CD4-positive, CD25-positive, alpha-beta regulatory T cell (primary cell): Measurements from ENCODE around the gene MLPH. TPM values are rescaled to one million over a fixed set of nuclear protein-coding genes. Genes with fewer than 3 reads are reported as not detected.
A peak's percentile ranks its signal among the peaks of the same experiment; 100 is the strongest.

Experiments
- ATAC-seq, 2 donors: fragments of 150-1000 bp; cut with Tn5 transposase; one replicate each; pipeline ENCODE4 v1.10.0; 2021; ENCODE audit warnings: low read depth in 2 of 2, moderate number of reproducible peaks in 2 of 2, moderate library complexity in 1 of 2
- DNase-seq, 3 donors: peaks; one replicate each; pipeline versions ENCODE4 v3.0.0 to v3.0.0-alpha.2; 2012 to 2022; ENCODE audit warnings: mixed read lengths in 1 of 3
- H3K27ac ChIP-seq: one replicate; pipeline ENCODE4 v1.7.0; 2013; ENCODE audit warnings: mild to moderate bottlenecking, low read length; ENCODE audit not compliant: insufficient read depth, poor library complexity, severe bottlenecking
- H3K27me3 ChIP-seq: one replicate; pipeline ENCODE4 v1.7.0; 2013; ENCODE audit warnings: low read length; ENCODE audit not compliant: control insufficient read depth, insufficient read depth
- H3K36me3 ChIP-seq: one replicate; pipeline ENCODE4 v1.7.0; 2013; ENCODE audit warnings: mild to moderate bottlenecking, low read length, moderate library complexity; ENCODE audit not compliant: control insufficient read depth, insufficient read depth
- H3K4me1 ChIP-seq: 2 replicates; pipeline ENCODE4 v1.7.0; 2013; ENCODE audit warnings: mild to moderate bottlenecking, low read length; ENCODE audit not compliant: insufficient read depth, control insufficient read depth, poor library complexity, severe bottlenecking
- H3K4me3 ChIP-seq: one replicate; pipeline ENCODE4 v1.7.0; 2013; ENCODE audit warnings: low read depth, mild to moderate bottlenecking, low read length, moderate library complexity
- H3K9me3 ChIP-seq, 2 experiments: 1 replicate in 1 of 2; 2 replicates in 1 of 2; pipeline ENCODE4 v1.7.0; 2013; ENCODE audit warnings: low read length in 2 of 2, mild to moderate bottlenecking in 1 of 2, moderate library complexity in 1 of 2; ENCODE audit not compliant: control insufficient read depth in 2 of 2
- H3K27ac Mint-ChIP-seq, 3 donors: one replicate each; pipeline ENCODE4 v1.8.0; 2020 to 2022; ENCODE audit warnings: mild to moderate bottlenecking in 3 of 3, mixed read lengths in 3 of 3, moderate library complexity in 2 of 3
- H3K27me3 Mint-ChIP-seq: one replicate; pipeline ENCODE4 v1.8.0; 2022; ENCODE audit warnings: mild to moderate bottlenecking, mixed read lengths
- H3K36me3 Mint-ChIP-seq: one replicate; pipeline ENCODE4 v1.8.0; 2020; ENCODE audit warnings: mixed read lengths
- H3K4me1 Mint-ChIP-seq, 4 donors: one replicate each; pipeline ENCODE4 v1.8.0; 2020 to 2022; ENCODE audit warnings: mixed read lengths in 4 of 4, mild to moderate bottlenecking in 1 of 4
- H3K4me3 Mint-ChIP-seq, 4 donors: one replicate each; pipeline ENCODE4 v1.8.0; 2020 to 2022; ENCODE audit warnings: mild to moderate bottlenecking in 4 of 4, mixed read lengths in 4 of 4, moderate library complexity in 3 of 4
- H3K9me3 Mint-ChIP-seq, 7 donors: one replicate each; pipeline ENCODE4 v1.8.0; 2020 to 2022; ENCODE audit warnings: mixed read lengths in 7 of 7, mild to moderate bottlenecking in 3 of 7, moderate library complexity in 2 of 7
- polyA plus RNA-seq, 4 donors: library from polyadenylated mRNA; unstranded; fragments of 300-500 nt; fragmentation: Illumina TruSeq; gene quantifications; one replicate each; pipeline ENCODE4 v1.2.3, GENCODE V29; 2021
- total RNA-seq: library from RNA; stranded (reverse); gene quantifications from one replicate; pipeline ENCODE4 v1.2.3, GENCODE V29; 2022

The MLPH gene
- total and polyA plus RNA-seq, 5 donors from 2014 or later = 0.47 TPM; not detected in 4

GRCh38 chr2:237529452-237530402 is 42.7 kb downstream of the MLPH start:
- Histone ChIP-seq H3K4me1 (no peaks in the 10 kb centered on the region), H3K27me3 (no peaks in the 10 kb centered on the region), H3K9me3 (no peaks in the 10 kb centered on the region), H3K4me3 (no peak overlapping the region), H3K27ac (no peak overlapping the region), H3K36me3 (no peaks in the 10 kb centered on the region)
- H3K9me3 Mint-ChIP-seq = no peaks in the 10 kb centered on the region
- no peaks in the 10 kb centered on the region for H3K27me3 Mint-ChIP-seq
- no peaks in the 10 kb centered on the region for H3K36me3 Mint-ChIP-seq
- no peak overlapping the region for H3K4me3 Mint-ChIP-seq
- ATAC-seq = no peak
- DNase-seq = no peak
- H3K27ac Mint-ChIP-seq = no peak overlapping the region
- H3K4me1 Mint-ChIP-seq = no peaks in the 10 kb centered on the region

- H3K4me3 Mint-ChIP-seq = no peak overlapping the region
- no peaks in the 10 kb centered on the region for H3K36me3 ChIP-seq
- no peaks in the 10 kb centered on the region for H3K9me3 Mint-ChIP-seq
- H3K27me3 ChIP-seq = no peaks in the 10 kb centered on the region
- H3K9me3 ChIP-seq = no peaks in the 10 kb centered on the region
- DNase-seq = no peak
- peaks cover 1% of the 10 kb centered on the region for H3K27me3 Mint-ChIP-seq
- H3K4me1 ChIP-seq = no peaks in the 10 kb centered on the region
- peak overlapping the region in 1 of 3 donors; percentile 28 for H3K27ac Mint-ChIP-seq
- no peaks in the 10 kb centered on the region for H3K36me3 Mint-ChIP-seq
- no peak overlapping the region for H3K27ac ChIP-seq
- no peak for ATAC-seq
- H3K4me1 Mint-ChIP-seq = no peaks in the 10 kb centered on the region
- H3K4me3 ChIP-seq = no peak overlapping the region
Measured at GRCh38 chr2:237530472-237531433, 43.7 kb downstream of the MLPH start.

- Mint-ChIP-seq H3K36me3 (no peaks in the 10 kb centered on the region), H3K4me1 (no peaks in the 10 kb centered on the region), H3K27ac (no peak overlapping the region), H3K27me3 (peaks cover 6% of the 10 kb centered on the region), H3K4me3 (no peak overlapping the region), H3K9me3 (no peaks in the 10 kb centered on the region)
- no peak for DNase-seq
- Histone ChIP-seq H3K9me3 (no peaks in the 10 kb centered on the region), H3K27me3 (no peaks in the 10 kb centered on the region), H3K4me3 (no peak overlapping the region), H3K4me1 (no peaks in the 10 kb centered on the region), H3K36me3 (no peaks in the 10 kb centered on the region), H3K27ac (no peak overlapping the region)
- ATAC-seq = no peak
Measured at GRCh38 chr2:237532160-237532559, 45.1 kb downstream of the MLPH start.

- Mint-ChIP-seq H3K4me1 (no peaks in the 10 kb centered on the region), H3K27me3 (peaks cover 10% of the 10 kb centered on the region), H3K27ac (no peak overlapping the region), H3K36me3 (no peaks in the 10 kb centered on the region), H3K4me3 (no peak overlapping the region), H3K9me3 (peaks cover 0 to 2% (median 0%) of the 10 kb centered on the region in 7 donors)
- no peaks in the 10 kb centered on the region for H3K36me3 ChIP-seq
- ATAC-seq = no peak
- no peaks in the 10 kb centered on the region for H3K27me3 ChIP-seq
- no peak overlapping the region for H3K4me3 ChIP-seq
- DNase-seq = no peak
- H3K9me3 ChIP-seq = no peaks in the 10 kb centered on the region
- no peak overlapping the region for H3K27ac ChIP-seq
- no peaks in the 10 kb centered on the region for H3K4me1 ChIP-seq
Measured at GRCh38 chr2:237533668-237534161, 46.7 kb downstream of the MLPH start.

GRCh38 chr2:237534380-237534779 is 47.3 kb downstream of the MLPH start:
- H3K27me3 Mint-ChIP-seq = peaks cover 10% of the 10 kb centered on the region
- no peaks in the 10 kb centered on the region for H3K9me3 ChIP-seq
- no peaks in the 10 kb centered on the region for H3K4me1 ChIP-seq
- no peak overlapping the region for H3K27ac ChIP-seq
- no peaks in the 10 kb centered on the region for H3K36me3 Mint-ChIP-seq
- ATAC-seq (no peak), DNase-seq (no peak)
- H3K27me3 ChIP-seq = no peaks in the 10 kb centered on the region
- peaks cover 0 to 2% (median 0%) of the 10 kb centered on the region in 7 donors for H3K9me3 Mint-ChIP-seq
- H3K36me3 ChIP-seq = no peaks in the 10 kb centered on the region
- no peak overlapping the region for H3K4me3 ChIP-seq
- no peak overlapping the region for H3K27ac Mint-ChIP-seq
- H3K4me1 Mint-ChIP-seq = no peaks in the 10 kb centered on the region
- H3K4me3 Mint-ChIP-seq = no peak overlapping the region

GRCh38 chr2:237535385-237536082 is 48.5 kb downstream of the MLPH start:
- Mint-ChIP-seq H3K9me3 (peaks cover 0 to 2% (median 0%) of the 10 kb centered on the region in 7 donors), H3K4me1 (no peaks in the 10 kb centered on the region), H3K4me3 (no peak overlapping the region), H3K27ac (no peak overlapping the region), H3K36me3 (no peaks in the 10 kb centered on the region), H3K27me3 (peaks cover 10% of the 10 kb centered on the region)
- H3K36me3 ChIP-seq = no peaks in the 10 kb centered on the region
- no peaks in the 10 kb centered on the region for H3K27me3 ChIP-seq
- DNase-seq = no peak
- no peak overlapping the region for H3K4me3 ChIP-seq
- H3K4me1 ChIP-seq = no peaks in the 10 kb centered on the region
- no peak for ATAC-seq
- no peak overlapping the region for H3K27ac ChIP-seq
- no peaks in the 10 kb centered on the region for H3K9me3 ChIP-seq

GRCh38 chr2:237536083-237536415 is 49.0 kb downstream of the MLPH start:
- Mint-ChIP-seq H3K27ac (no peak overlapping the region), H3K27me3 (peaks cover 10% of the 10 kb centered on the region), H3K4me1 (no peaks in the 10 kb centered on the region), H3K4me3 (no peak overlapping the region), H3K9me3 (peaks cover 0 to 2% (median 0%) of the 10 kb centered on the region in 7 donors), H3K36me3 (no peaks in the 10 kb centered on the region)
- no peak overlapping the region for H3K4me3 ChIP-seq
- H3K27ac ChIP-seq = no peak overlapping the region
- no peak for DNase-seq
- no peaks in the 10 kb centered on the region for H3K4me1 ChIP-seq
- ATAC-seq = no peak
- H3K9me3 ChIP-seq = no peaks in the 10 kb centered on the region
- no peaks in the 10 kb centered on the region for H3K27me3 ChIP-seq
- no peaks in the 10 kb centered on the region for H3K36me3 ChIP-seq
